Loucy (cell line): ENCODE results near the gene SLIT1.

Source experiments
- H2AFZ ChIP-seq: fragments of 200-600 bp; sonication (generic); 2 replicates; pipeline ENCODE4 v1.6.0; 2016; ENCODE audit warnings: antibody characterized with exemption, mild to moderate bottlenecking, low read length, moderate library complexity
- H3F3A ChIP-seq: fragments of 200-600 bp; 2 replicates; pipeline ENCODE4 v1.6.0; 2016; ENCODE audit warnings: antibody characterized with exemption, low read depth, mild to moderate bottlenecking
- H3K27me3 ChIP-seq: fragments of 200-600 bp; sonication (generic); 2 replicates; pipeline ENCODE4 v1.6.1; 2014; ENCODE audit warnings: low read length, mild to moderate bottlenecking; ENCODE audit not compliant: insufficient read depth, poor library complexity, severe bottlenecking
- H3K36me3 ChIP-seq: fragments of 200-600 bp; sonication (generic); 2 replicates; pipeline ENCODE4 v1.6.1; 2016; ENCODE audit warnings: low read length; ENCODE audit not compliant: insufficient read depth
- H3K4me1 ChIP-seq: fragments of 200-600 bp; sonication (generic); 2 replicates; pipeline ENCODE4 v1.5.1; 2014; ENCODE audit warnings: low read length, mild to moderate bottlenecking; ENCODE audit not compliant: insufficient read depth, poor library complexity, severe bottlenecking
- H3K4me2 ChIP-seq: fragments of 200-600 bp; sonication (generic); 2 replicates; pipeline ENCODE4 v1.6.0; 2014; ENCODE audit warnings: antibody characterized with exemption, low read length, low read depth, mild to moderate bottlenecking; ENCODE audit not compliant: poor library complexity, severe bottlenecking
- H3K4me3 ChIP-seq: fragments of 200-600 bp; sonication (generic); 2 replicates; pipeline ENCODE4 v1.5.1; 2014; ENCODE audit warnings: low read length, mild to moderate bottlenecking, mixed read lengths; ENCODE audit not compliant: poor library complexity, severe bottlenecking
- H3K79me2 ChIP-seq: fragments of 200-600 bp; sonication (generic); 2 replicates; pipeline ENCODE4 v1.6.1; 2014; ENCODE audit warnings: low read length; ENCODE audit not compliant: insufficient read depth
- H3K9ac ChIP-seq: fragments of 200-600 bp; sonication (generic); 2 replicates; pipeline ENCODE4 v1.6.0; 2014; ENCODE audit warnings: mild to moderate bottlenecking, low read depth, low read length, moderate library complexity; ENCODE audit not compliant: poor library complexity, severe bottlenecking
- H3K9me2 ChIP-seq: fragments of 200-600 bp; sonication (generic); replicated peaks from 2 replicates; pipeline ENCODE4 v1.6.1; 2016; ENCODE audit warnings: low read depth, low read length, mixed read lengths
- H3K9me3 ChIP-seq: fragments of 200-600 bp; sonication (generic); 2 replicates; pipeline ENCODE4 v1.6.1; 2014; ENCODE audit warnings: mild to moderate bottlenecking, antibody characterized with exemption, low read length, low read depth; ENCODE audit not compliant: insufficient read depth
- H4K20me1 ChIP-seq: fragments of 200-600 bp; sonication (generic); 2 replicates; pipeline ENCODE4 v1.6.0; 2014; ENCODE audit warnings: antibody characterized with exemption, low read length, mild to moderate bottlenecking; ENCODE audit not compliant: insufficient read depth, poor library complexity, severe bottlenecking
- EZH2phosphoT487 ChIP-seq: fragments of 200-600 bp; IDR thresholded peaks from 2 replicates; pipeline ENCODE4 v1.6.1; 2018; ENCODE audit warnings: antibody characterized with exemption, mild to moderate bottlenecking, moderate library complexity, borderline replicate concordance
- TF ChIP-seq, protein P1 (sequence below): fragments of 200-600 bp; sonication (generic); conservative IDR thresholded peaks from 2 replicates; pipeline ENCODE4 v1.5.1; 2014; ENCODE audit warnings: mild to moderate bottlenecking, antibody characterized with exemption, low read length

SLIT1 gene

DNA sequence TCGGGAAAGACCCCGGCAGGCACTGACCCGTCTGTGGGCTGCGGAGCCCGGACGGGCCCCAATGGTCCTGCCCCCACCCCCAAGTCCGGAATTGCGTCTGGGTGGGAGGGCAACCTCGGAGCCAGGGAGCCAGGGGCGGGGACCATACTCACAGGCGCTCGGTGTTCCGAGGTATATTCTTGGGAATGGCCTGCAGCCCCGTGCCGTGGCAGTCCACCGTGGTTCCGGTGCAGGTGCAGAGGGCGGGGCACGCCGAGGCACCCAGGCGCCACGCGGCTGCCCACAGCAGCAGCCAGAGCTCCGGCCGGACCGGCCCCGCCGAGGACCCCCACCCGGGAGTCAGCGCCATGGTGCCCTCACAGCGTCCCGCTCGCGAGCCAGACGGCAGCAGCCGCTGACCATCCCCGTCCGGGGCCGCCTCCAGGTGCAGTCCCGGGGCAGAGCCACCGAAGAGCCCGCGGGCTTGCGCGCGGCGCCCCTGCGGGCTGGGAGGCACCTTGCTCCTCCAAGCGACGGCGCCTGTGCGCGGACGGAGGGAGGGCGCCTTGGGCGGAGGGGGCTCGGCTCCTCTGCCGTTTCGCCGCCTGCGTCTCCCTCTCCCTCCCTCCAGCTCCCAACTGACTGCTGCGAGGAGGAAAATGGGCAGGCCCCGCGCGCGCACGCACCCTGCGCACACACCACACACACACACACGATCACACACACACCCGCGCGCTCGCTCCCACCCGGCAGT, at the start of gene SLIT1:
TSS of gene SLIT1 (minus strand) at position 634 of the 733 bp plus-strand sequence. CDS start at position 349, 285 bp downstream.
- Histone ChIP-seq H3K79me2 (no peaks in the 10 kb centered on the region), H3K9me3 (no peaks in the 10 kb centered on the region), H3K9ac (peak within 1 kb of the TSS; percentile 30), H3K4me2 (peak within 1 kb of the TSS; percentile 65), H2AFZ (peak within 1 kb of the TSS; percentile 76; the same call in 1 of the 2 replicates), H3K4me1 (no peaks in the 10 kb centered on the region), H4K20me1 (no peaks in the 10 kb centered on the region), H3F3A (no peaks in the 10 kb centered on the region), H3K36me3 (no peaks in the 10 kb centered on the region), H3K9me2 (no peaks in the 10 kb centered on the region), H3K27me3 (no peaks in the 10 kb centered on the region), H3K4me3 (peak within 1 kb of the TSS; percentile 71)
- TF ChIP-seq EZH2phosphoT487, result no peak
- TF ChIP-seq, protein P1, sequence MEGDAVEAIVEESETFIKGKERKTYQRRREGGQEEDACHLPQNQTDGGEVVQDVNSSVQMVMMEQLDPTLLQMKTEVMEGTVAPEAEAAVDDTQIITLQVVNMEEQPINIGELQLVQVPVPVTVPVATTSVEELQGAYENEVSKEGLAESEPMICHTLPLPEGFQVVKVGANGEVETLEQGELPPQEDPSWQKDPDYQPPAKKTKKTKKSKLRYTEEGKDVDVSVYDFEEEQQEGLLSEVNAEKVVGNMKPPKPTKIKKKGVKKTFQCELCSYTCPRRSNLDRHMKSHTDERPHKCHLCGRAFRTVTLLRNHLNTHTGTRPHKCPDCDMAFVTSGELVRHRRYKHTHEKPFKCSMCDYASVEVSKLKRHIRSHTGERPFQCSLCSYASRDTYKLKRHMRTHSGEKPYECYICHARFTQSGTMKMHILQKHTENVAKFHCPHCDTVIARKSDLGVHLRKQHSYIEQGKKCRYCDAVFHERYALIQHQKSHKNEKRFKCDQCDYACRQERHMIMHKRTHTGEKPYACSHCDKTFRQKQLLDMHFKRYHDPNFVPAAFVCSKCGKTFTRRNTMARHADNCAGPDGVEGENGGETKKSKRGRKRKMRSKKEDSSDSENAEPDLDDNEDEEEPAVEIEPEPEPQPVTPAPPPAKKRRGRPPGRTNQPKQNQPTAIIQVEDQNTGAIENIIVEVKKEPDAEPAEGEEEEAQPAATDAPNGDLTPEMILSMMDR, result no peak

DNA sequence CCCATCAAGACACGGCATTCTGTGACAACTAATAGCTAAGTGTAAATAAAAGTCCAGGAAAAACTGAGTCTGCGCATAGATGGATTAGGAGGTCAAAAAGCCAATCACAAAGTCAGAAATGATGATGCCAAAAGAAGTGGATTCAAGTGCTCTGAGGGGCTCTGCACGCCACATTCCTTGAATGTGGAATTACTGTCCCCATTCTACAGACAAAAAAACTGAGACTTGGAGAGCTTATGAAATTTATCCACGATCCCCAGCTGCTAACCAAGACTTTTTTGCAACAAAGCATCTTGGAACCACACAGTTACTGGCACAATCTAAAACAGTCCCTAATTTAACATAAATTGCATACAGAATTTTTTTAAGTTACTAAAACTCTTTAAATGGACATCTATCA, 49.6 kb upstream of the SLIT1 start:
- Histone ChIP-seq H3K79me2 (no peaks in the 10 kb centered on the region), H3K9ac (no peak overlapping the region), H2AFZ (no peak overlapping the region), H3K27me3 (no peaks in the 10 kb centered on the region), H3K9me3 (no peaks in the 10 kb centered on the region), H3K4me1 (no peaks in the 10 kb centered on the region), H3F3A (0 out of 2 replicates have a peak, but pooled peaks cover 2% of the 10 kb centered on the region), H3K9me2 (no peaks in the 10 kb centered on the region), H4K20me1 (no peaks in the 10 kb centered on the region), H3K4me3 (no peak overlapping the region), H3K4me2 (no peak overlapping the region), H3K36me3 (peaks cover 23% of the 10 kb centered on the region; the same call in 1 of the 2 replicates)
- TF ChIP-seq EZH2phosphoT487, result no peak

DNA sequence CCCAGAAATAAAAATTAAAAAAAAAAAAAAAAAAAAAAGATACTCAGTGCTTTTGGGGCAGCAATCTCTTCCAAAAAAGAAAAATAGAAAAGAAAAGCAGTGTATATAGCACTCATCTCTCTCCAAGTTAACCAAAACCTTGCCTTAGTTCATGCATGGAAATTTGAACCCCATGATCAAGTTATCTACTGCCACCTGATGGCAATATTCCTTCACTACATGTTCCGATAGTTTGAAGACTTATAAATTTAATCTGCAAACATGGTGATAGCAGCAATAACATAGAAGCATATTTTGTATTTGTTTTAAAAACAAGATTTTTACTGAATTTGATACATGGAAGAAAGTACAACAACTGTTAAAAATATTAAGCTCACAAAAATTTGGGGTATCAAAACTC, 48.6 kb upstream of the SLIT1 start:
- TF ChIP-seq EZH2phosphoT487, result no peak
- TF ChIP-seq, protein P1, result peak; percentile 80
- Histone ChIP-seq H3K79me2 (no peaks in the 10 kb centered on the region), H3F3A (0 out of 2 replicates have a peak, but pooled peaks cover 2% of the 10 kb centered on the region), H3K4me3 (no peak overlapping the region), H3K9me2 (no peaks in the 10 kb centered on the region), H3K9ac (no peak overlapping the region), H3K36me3 (peaks cover 32% of the 10 kb centered on the region; the same call in 1 of the 2 replicates), H3K9me3 (no peaks in the 10 kb centered on the region), H3K27me3 (no peaks in the 10 kb centered on the region), H3K4me2 (no peak overlapping the region), H4K20me1 (no peaks in the 10 kb centered on the region), H2AFZ (no peak overlapping the region), H3K4me1 (no peaks in the 10 kb centered on the region)

DNA sequence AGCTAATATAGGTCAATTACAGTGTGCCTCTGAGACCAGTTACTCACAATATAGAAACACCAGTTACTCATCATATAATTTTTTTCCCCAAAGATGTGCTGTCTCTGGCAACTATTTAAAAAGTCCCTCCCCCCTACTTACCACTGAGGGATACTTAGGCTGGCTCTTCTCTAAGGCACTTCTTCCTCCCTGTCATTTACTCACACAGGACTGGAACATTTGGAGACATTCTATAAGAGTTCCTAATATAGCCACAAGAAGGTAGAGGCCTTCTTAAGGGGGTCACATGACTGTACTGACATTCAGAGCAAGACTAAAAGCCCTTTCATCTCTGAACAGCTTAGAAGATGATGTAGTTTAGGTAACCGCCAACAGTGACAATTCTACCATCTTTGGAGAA, 44.4 kb upstream of the SLIT1 start:
- Histone ChIP-seq H3F3A (0 out of 2 replicates have a peak, but pooled peaks cover 2% of the 10 kb centered on the region), H3K4me3 (no peak overlapping the region), H4K20me1 (no peaks in the 10 kb centered on the region), H3K27me3 (no peaks in the 10 kb centered on the region), H3K36me3 (peaks cover 66% of the 10 kb centered on the region; the same call in 1 of the 2 replicates), H3K79me2 (no peaks in the 10 kb centered on the region), H3K4me1 (no peaks in the 10 kb centered on the region), H3K9me2 (no peaks in the 10 kb centered on the region), H2AFZ (no peak overlapping the region), H3K9ac (no peak overlapping the region), H3K9me3 (no peaks in the 10 kb centered on the region), H3K4me2 (no peak overlapping the region)
- no peak for TF ChIP-seq EZH2phosphoT487
